Stimulated activated CD8-positive, alpha-beta memory T cell treated with anti-CD3 and anti-CD28 coated beads, Interleukin-7, amount 100 ng/mL, for 1 hour (primary cell): Measurements from ENCODE around the gene TEX261.
A peak's percentile ranks its signal among the peaks of the same experiment; 100 is the strongest.

Experiments
- DNase-seq, 2 donors: peaks; one replicate each; pipeline ENCODE4 v3.0.0-alpha.2; 2020; ENCODE audit warnings: low read depth in 2 of 2

The TEX261 gene

GRCh38 chr2:70959271-70959761 lies 35.4 kb downstream of the TEX261 start:
- DNase-seq: no peak

- DNase-seq: no peak
Observed at GRCh38 chr2:70958759-70959158, 35.9 kb downstream of the TEX261 start.

- no peak for DNase-seq
Observed at GRCh38 chr2:70957798-70958197, 36.9 kb downstream of the TEX261 start.

- no peak for DNase-seq
Observed at GRCh38 chr2:70956141-70956540, 38.5 kb downstream of the TEX261 start.

- no peak for DNase-seq
Observed at GRCh38 chr2:70954886-70955285, 39.8 kb downstream of the TEX261 start.

GRCh38 chr2:70949086-70949485 lies 45.6 kb downstream of the TEX261 start:
- no peak for DNase-seq

GRCh38 chr2:70948337-70949003 lies 46.2 kb downstream of the TEX261 start:
- peak; percentile 46 to 61 for DNase-seq

- no peak for DNase-seq
Observed at GRCh38 chr2:70947556-70948184, 47.0 kb downstream of the TEX261 start.

- DNase-seq: peak in 1 of 2 donors; percentile 11
Observed at GRCh38 chr2:70946832-70947442, 47.7 kb downstream of the TEX261 start.

GRCh38 chr2:70944111-70944690 lies 50.5 kb downstream of the TEX261 start:
- no peak for DNase-seq

- DNase-seq: no peak
Observed at GRCh38 chr2:70943205-70943871, 51.3 kb downstream of the TEX261 start.

- no peak for DNase-seq
Observed at GRCh38 chr2:70942396-70943204, 52.1 kb downstream of the TEX261 start.

- DNase-seq: no peak
Observed at GRCh38 chr2:70941701-70942100, 53.0 kb downstream of the TEX261 start.

GRCh38 chr2:70941186-70941585 lies 53.5 kb downstream of the TEX261 start:
- no peak for DNase-seq

GRCh38 chr2:70939839-70940580 lies 54.7 kb downstream of the TEX261 start:
- DNase-seq: no peak

GRCh38 chr2:70939001-70939838 lies 55.5 kb downstream of the TEX261 start:
- DNase-seq: no peak

GRCh38 chr2:70938586-70938950 lies 56.1 kb downstream of the TEX261 start:
- DNase-seq: no peak

GRCh38 chr2:70937866-70938585 lies 56.6 kb downstream of the TEX261 start:
- DNase-seq: no peak
